Uterus (tissue), 4 donors: ENCODE data around the gene ADISSP. TPM values are rescaled to one million over a fixed set of nuclear protein-coding genes. Genes with fewer than 3 reads are reported as not detected.

Experiments
- DNase-seq, 2 donors: peaks; one replicate each; pipeline ENCODE4 v3.0.0-alpha.2; 2019 to 2020
- H3K27ac ChIP-seq, 2 donors: fragments of 200-600 bp; sonication (generic); 1 replicate in 1 of 2; 2 replicates in 1 of 2; pipeline ENCODE4 v1.5.1; 2016 to 2018
- H3K27me3 ChIP-seq, 2 donors: fragments of 200-600 bp; sonication (generic); one replicate each; pipeline ENCODE4 v1.5.1; 2018 to 2019; ENCODE audit warnings: control low read depth in 1 of 2
- H3K36me3 ChIP-seq, 2 donors: fragments of 200-600 bp; sonication (generic); one replicate each; pipeline ENCODE4 v1.5.1; 2019; ENCODE audit warnings: control low read depth in 1 of 2
- H3K4me1 ChIP-seq, 2 donors: fragments of 200-600 bp; sonication (generic); one replicate each; pipeline ENCODE4 v1.5.1; 2018 to 2019; ENCODE audit warnings: control low read depth in 1 of 2
- H3K4me3 ChIP-seq, 2 donors: fragments of 200-600 bp; sonication (generic); 1 replicate in 1 of 2; 2 replicates in 1 of 2; pipeline ENCODE4 v1.5.1; 2018 to 2019; ENCODE audit warnings: mild to moderate bottlenecking in 1 of 2
- H3K9me3 ChIP-seq, 2 donors: fragments of 200-600 bp; sonication (generic); one replicate each; pipeline ENCODE4 v1.5.1; 2019; ENCODE audit warnings: control low read depth in 1 of 2
- POLR2A ChIP-seq, 2 donors: fragments of 450-650 bp; IDR thresholded peaks; one replicate each; pipeline ENCODE4 v1.6.1; 2016; ENCODE audit warnings: antibody characterized with exemption in 2 of 2, mild to moderate bottlenecking in 1 of 2, moderate library complexity in 1 of 2
- intact Hi-C: fragments of 100-400 bp; cut with DNase I; formaldehyde crosslinking; loops from one replicate; pipeline ENCODE4 v1.15.1; 2023; ENCODE audit warnings: low total_unique reads
- total RNA-seq, 4 donors: library from RNA; depleted of rRNA in 3 of 4; stranded (reverse); fragments of >200 nt in 3 of 4; gene quantifications; one replicate each; pipeline versions ENCODE4 v1.1.0 to v1.2.4, GENCODE V29; 2014 to 2023
- TF ChIP-seq, protein P1 (sequence below), 4 experiments: fragments of 200-600 bp in 2 of 4; fragments of 450-650 bp in 2 of 4; sonication (generic) in 2 of 4; IDR thresholded peaks; one replicate each; pipeline ENCODE4 v1.5.1; 2016 to 2019; ENCODE audit warnings: antibody characterized with exemption in 4 of 4, mild to moderate bottlenecking in 2 of 4, moderate library complexity in 1 of 4
- donor health status: DM: yes; HTN: yes; CAD: no.

Gene ADISSP
- total RNA-seq, 4 donors from 2014 or later: 4.1 to 45.9 (median 34.8) TPM

DNA sequence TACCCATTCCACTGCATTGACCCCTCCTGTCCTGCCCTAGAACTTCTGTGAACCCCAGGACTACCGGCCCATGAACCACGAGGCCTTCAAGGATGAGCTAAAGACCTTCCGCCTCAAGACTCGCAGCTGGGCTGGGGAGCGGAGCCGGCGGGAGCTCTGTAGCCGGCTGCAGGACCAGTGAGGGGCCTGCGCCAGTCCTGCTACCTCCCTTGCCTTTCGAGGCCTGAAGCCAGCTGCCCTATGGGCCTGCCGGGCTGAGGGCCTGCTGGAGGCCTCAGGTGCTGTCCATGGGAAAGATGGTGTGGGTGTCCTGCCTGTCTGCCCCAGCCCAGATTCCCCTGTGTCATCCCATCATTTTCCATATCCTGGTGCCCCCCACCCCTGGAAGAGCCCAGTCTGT lies 37.2 kb upstream of the ADISSP start:
- H3K4me1 ChIP-seq: peaks cover 6 to 29% of the 10 kb centered on the region in 2 donors
- no peaks in the 10 kb centered on the region for H3K36me3 ChIP-seq
- intact Hi-C loops: no loop called here
- no peaks in the 10 kb centered on the region for H3K9me3 ChIP-seq
- H3K27ac ChIP-seq: peak overlapping the region; percentile 92 to 96
- H3K27me3 ChIP-seq: no peaks in the 10 kb centered on the region
- no peak for DNase-seq
- no peak overlapping the region for H3K4me3 ChIP-seq
- TF ChIP-seq POLR2A (IDR thresholded peaks at IDR 0.05): no peak
- TF ChIP-seq, protein P1, sequence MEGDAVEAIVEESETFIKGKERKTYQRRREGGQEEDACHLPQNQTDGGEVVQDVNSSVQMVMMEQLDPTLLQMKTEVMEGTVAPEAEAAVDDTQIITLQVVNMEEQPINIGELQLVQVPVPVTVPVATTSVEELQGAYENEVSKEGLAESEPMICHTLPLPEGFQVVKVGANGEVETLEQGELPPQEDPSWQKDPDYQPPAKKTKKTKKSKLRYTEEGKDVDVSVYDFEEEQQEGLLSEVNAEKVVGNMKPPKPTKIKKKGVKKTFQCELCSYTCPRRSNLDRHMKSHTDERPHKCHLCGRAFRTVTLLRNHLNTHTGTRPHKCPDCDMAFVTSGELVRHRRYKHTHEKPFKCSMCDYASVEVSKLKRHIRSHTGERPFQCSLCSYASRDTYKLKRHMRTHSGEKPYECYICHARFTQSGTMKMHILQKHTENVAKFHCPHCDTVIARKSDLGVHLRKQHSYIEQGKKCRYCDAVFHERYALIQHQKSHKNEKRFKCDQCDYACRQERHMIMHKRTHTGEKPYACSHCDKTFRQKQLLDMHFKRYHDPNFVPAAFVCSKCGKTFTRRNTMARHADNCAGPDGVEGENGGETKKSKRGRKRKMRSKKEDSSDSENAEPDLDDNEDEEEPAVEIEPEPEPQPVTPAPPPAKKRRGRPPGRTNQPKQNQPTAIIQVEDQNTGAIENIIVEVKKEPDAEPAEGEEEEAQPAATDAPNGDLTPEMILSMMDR (IDR thresholded peaks at IDR 0.05): no peak

DNA sequence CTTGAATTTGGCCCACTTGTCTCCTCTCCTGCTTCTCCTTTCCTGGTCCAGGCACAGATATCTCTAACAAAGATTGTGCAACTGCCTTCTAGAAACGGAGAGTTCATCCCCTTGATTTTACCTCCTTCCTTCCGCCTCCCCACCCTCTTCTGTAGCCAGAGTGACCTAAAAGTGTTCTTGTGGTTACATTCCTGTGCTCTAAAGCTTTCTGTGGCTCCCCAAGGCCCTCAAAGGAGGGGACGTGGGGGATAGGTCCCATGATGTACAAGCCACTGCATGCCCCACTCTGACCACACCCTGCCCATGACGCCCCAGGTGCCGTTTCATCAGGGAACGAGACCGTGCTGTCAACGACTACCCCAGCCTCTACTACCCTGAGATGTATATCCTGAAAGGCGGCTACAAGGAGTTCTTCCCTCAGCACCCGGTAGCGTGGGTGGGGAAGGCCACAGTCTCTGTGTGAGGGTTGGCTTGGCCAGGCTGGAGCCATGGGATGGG lies 36.8 kb upstream of the ADISSP start:
- intact Hi-C loops: no loop called here
- DNase-seq: no peak
- H3K4me1 ChIP-seq: peaks cover 6 to 26% of the 10 kb centered on the region in 2 donors
- TF ChIP-seq, protein P1 (IDR thresholded peaks at IDR 0.05): no peak
- TF ChIP-seq POLR2A (IDR thresholded peaks at IDR 0.05): no peak
- H3K27ac ChIP-seq: peak overlapping the region; percentile 92 to 96
- no peaks in the 10 kb centered on the region for H3K9me3 ChIP-seq
- H3K27me3 ChIP-seq: no peaks in the 10 kb centered on the region
- no peaks in the 10 kb centered on the region for H3K36me3 ChIP-seq
- no peak overlapping the region for H3K4me3 ChIP-seq

DNA sequence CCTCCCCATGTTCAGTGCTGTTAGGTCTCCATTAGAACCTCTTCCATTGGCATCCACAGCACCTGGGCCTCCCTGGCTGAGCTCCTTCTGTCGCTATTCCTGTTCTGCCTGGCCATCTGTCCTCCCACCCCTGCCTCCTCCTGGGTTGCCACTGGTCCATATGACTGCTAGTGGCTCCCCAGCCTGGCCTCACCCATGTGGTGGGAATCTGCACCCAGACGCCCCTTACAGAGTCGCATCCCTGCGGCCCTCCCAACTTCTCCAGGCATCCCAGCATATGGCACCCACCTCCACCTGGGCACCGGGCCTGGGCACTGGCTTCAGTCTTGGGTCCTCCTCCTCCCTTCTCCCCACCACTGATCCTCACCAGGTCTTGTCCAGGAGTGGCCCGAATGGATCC lies 36.3 kb upstream of the ADISSP start:
- Histone ChIP-seq H3K4me3 (no peak overlapping the region), H3K4me1 (peaks cover 6 to 30% of the 10 kb centered on the region in 2 donors), H3K36me3 (no peaks in the 10 kb centered on the region), H3K27ac (peak overlapping the region in 1 of 2 donors; percentile 92), H3K27me3 (no peaks in the 10 kb centered on the region), H3K9me3 (no peaks in the 10 kb centered on the region)
- intact Hi-C loops: no loop called here
- no peak for DNase-seq
- TF ChIP-seq, protein P1 (IDR thresholded peaks at IDR 0.05): no peak
- TF ChIP-seq POLR2A (IDR thresholded peaks at IDR 0.05): no peak

DNA sequence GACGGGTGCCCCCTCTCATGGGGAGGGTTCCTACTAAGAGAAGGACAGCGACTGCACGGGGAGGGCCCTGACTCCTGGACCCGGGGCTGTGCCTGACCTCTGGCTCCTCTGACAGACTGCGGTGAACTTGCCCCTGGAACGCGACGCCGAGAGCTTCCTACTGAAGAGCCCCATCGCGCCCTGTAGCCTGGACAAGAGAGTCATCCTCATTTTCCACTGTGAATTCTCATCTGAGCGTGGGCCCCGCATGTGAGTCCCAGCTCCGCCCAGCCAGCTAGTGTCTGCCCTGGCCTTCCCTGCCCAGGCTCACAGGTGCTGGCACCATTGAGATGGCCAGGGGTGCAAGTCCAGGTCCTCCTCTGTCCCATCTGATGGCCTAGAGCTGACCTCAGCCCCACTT lies 35.7 kb upstream of the ADISSP start:
- H3K9me3 ChIP-seq: no peaks in the 10 kb centered on the region
- DNase-seq: no peak
- no peaks in the 10 kb centered on the region for H3K27me3 ChIP-seq
- intact Hi-C loops: no loop called here
- no peak overlapping the region for H3K27ac ChIP-seq
- TF ChIP-seq POLR2A (IDR thresholded peaks at IDR 0.05): no peak
- TF ChIP-seq, protein P1 (IDR thresholded peaks at IDR 0.05): no peak
- H3K36me3 ChIP-seq: no peaks in the 10 kb centered on the region
- no peak overlapping the region for H3K4me3 ChIP-seq
- peaks cover 6 to 31% of the 10 kb centered on the region in 2 donors for H3K4me1 ChIP-seq

DNA sequence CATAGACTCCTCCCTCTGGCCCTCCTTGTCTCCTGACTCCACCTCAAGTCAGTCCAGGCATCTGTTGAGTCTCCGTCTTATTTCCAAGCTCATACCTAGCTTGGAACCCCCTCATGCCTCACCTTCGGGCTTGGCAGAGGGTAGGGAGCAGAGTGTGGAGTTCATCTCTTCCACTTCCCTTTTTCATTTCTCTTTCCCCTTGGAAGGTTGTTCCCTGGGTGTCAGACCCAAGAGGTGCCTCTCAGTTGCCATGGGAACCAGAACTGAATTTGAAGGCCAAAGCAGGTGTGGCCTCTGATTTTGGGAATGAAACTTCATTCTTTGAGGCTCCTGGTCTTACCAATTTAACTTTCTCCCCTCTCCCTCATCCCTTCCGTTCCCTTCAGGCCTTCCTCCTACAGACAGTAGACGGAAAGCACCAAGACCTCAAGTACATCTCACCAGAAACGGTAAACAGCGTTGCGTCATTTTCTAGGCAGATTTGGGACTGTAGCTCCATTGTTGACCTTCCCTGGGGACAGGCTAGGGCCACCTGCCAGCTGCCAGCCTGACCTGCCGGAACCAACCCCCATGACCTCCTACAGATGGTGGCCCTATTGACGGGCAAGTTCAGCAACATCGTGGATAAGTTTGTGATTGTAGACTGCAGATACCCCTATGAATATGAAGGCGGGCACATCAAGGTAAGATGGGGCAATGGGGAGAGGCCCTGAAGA lies 35.1 kb upstream of the ADISSP start:
- Histone ChIP-seq H3K4me1 (peaks cover 6 to 25% of the 10 kb centered on the region in 2 donors), H3K36me3 (no peaks in the 10 kb centered on the region), H3K27ac (no peak overlapping the region)

More for the DNA sequence above, 35.1 kb upstream of the ADISSP start:
- TF ChIP-seq POLR2A (IDR thresholded peaks at IDR 0.05): no peak
- TF ChIP-seq, protein P1 (IDR thresholded peaks at IDR 0.05): no peak
- intact Hi-C loops: no loop called here
- Histone ChIP-seq H3K4me3 (no peak overlapping the region), H3K9me3 (no peaks in the 10 kb centered on the region), H3K27me3 (no peaks in the 10 kb centered on the region)
- DNase-seq: no peak
